OCI-M1 (cell line): ENCODE results near the gene EIF2D.
"Not testable (repeated sequence)": the region's sequence is repeated elsewhere in the genome, so short reads cannot be mapped to it uniquely, and the experiment has no call there.

Source experiments
- DNase-seq: peaks from one replicate; lab custom pipeline; 2025; lab: John Stamatoyannopoulos, UW

The EIF2D gene

DNA sequence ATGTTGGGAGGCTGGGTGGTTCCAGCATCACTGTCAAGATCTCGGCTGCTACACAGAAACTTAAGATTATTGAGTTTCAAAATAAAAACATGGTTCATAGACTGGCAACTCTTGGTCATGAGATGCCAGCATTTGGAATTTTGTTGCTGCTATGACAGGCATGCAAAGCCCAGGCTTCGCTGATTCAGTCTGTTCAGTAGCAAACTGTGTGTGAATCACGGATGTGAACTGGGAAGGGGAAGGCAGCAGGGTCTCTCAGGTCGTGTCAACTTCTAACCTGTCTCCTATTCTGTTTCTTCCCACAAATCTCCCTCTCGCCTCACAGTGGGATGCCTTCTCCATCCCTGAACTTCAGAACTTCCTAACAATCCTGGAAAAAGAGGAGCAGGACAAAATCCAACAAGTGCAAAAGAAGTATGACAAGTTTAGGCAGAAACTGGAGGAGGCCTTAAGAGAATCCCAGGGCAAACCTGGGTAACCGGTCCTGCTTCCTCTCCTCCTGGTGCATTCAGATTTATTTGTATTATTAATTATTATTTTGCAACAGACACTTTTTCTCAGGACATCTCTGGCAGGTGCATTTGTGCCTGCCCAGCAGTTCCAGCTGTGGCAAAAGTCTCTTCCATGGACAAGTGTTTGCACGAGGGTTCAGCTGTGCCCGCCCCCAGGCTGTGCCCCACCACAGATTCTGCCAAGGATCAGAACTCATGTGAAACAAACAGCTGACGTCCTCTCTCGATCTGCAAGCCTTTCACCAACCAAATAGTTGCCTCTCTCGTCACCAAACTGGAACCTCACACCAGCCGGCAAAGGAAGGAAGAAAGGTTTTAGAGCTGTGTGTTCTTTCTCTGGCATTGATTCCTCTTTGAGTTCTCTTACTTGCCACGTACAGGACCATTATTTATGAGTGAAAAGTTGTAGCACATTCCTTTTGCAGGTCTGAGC, 25.5 kb downstream of the EIF2D start:
- DNase-seq: no peak

DNA sequence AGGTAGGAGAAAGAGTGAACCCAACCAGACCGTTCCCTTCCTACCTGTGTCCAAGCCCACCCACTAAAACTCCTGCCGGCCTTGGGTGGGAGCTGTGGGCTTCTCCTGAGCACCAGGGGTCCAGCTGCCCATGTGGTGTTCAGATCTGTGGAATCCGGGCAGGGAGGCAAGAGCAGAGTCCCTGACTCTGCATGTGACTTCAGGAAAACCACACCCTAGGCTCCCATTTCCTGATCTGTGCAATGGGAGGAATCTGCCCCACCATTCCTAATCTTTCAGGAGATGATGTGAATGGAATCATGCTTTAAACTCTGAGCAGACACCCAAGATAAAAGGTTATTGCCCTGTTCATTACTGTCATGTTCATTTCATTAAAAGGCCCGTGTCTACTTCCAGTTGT, 27.6 kb downstream of the EIF2D start:
- DNase-seq: no peak

DNA sequence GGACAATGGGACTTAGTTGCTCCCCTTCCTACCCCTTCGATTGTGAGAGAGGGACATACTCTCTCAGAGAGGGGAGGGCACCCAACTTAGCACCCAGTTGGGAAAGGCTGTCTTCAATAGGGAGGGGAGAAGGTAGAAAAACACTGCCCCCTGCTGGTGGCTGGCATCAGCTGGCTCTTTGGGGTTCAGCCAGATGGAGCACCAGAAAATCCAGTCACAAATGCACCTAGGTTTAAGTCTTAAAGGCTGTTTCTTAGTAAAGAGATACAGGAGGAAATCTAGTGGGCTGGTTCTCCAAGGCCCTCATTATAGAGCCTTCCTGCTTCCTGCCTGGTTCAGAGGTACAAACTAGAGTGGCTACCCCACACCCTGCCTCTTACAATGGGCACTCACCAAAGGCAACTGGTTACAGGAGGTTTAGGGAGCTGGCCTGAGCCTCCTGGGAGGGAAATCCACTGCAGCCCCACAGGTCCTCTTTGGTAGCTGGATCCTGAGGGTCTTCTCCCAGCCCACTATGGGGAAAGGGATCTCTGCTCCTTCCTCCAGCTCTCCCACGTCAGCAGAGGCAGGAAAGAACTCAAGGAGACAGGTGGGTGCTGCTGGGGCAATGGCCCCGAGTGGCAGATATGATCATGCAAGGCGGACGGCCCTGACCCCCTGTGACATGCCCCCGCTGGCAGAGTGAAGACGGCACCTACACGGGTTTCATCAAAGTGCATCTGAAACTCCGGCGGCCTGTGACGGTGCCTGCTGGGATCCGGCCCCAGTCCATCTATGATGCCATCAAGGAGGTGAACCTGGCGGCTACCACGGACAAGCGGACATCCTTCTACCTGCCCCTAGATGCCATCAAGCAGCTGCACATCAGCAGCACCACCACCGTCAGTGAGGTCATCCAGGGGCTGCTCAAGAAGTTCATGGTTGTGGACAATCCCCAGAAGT, 28.3 kb downstream of the EIF2D start:
- DNase-seq: peak; percentile 85

DNA sequence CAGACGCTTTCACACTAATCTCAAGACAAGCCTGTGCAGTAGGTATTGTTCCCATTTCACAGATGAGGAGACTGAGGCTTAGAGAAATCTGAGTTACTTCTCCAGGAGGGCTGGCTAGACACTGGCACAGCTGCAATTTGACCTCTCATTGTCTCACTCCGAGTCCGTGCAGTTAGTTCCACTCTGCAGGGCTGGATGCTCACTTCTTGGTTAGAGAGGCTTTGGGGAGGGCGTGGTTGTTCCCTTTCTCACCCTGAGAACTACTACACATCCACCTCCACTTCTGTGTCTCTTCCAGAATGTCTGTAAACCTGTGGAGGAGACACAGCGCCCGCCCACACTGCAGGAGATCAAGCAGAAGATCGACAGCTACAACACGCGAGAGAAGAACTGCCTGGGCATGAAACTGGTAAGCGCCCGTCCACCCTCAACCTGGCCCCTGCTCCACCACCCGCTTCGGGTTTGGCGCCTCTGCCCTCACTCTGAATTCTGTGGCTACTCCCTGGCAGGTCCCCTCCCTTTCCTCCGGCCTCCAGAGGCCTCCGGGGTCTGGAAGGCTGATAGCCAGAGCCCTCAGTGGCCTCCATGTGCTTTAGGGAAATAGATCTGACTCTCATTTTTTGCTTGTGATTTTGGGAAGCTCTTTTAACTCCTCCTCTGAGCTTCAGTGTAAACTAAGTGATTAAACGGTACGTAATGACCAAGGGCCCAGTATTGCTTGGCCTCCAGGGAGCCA, 29.1 kb downstream of the EIF2D start:
- DNase-seq: no peak

DNA sequence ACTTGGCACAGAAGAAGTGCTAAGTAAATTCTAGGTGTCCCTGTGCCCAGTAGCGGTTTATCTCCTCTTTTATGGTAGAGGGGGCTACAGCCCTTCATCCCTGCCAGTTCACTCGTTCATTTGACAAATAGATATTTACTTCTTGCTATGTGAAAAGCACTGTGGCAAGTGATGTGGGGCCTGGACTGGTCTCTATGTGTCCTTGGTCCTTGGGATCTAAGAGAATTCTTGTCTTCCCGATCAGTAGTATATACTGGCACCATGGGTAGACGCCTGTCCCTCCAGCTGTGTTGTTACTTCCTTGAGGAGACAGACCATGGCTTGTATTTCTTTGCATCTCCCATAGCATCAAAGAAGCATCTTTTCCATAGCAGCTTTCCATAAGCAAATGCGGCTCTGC, 29.7 kb downstream of the EIF2D start:
- DNase-seq: no peak

DNA sequence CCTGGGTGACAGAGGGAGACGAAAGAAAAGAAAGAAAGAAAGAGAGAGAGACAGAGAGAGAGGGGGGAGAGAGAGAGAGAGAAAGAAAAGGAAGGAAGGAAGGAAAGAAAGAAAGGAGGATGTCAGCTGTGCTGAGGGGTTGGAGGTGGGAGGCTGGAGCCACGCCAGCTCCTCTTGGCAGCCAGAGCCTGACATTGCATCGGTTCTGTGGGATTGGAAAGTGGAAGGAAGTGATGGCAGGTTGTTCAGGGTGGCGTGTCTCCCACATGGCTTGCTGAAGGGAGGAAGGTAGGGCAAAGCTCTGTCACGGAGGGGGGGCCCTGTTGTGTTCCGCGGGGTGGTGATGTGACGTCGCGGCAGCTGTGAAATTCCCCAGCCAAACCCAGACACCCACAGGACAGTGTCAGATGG, 30.7 kb downstream of the EIF2D start:
- DNase-seq: no peak

DNA sequence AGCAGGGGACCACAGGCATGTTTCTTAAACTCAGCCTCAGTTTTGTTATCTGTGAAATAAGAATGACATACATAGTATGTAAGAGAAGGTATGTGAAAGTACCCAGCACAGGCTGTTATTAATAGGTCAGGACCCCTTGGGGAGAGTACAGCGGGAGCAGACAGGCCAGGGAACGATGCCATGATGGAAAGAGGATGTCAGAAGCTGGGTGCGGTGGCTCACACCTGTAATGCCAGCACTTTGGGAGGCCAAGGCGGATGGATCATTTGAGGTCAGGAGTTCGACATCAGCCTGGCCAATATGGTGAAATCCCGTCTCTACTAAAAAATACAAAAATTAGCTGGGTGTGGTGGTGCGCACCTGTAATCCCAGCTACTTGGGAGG, 31.2 kb downstream of the EIF2D start:
- DNase-seq: not testable (repeated sequence)

DNA sequence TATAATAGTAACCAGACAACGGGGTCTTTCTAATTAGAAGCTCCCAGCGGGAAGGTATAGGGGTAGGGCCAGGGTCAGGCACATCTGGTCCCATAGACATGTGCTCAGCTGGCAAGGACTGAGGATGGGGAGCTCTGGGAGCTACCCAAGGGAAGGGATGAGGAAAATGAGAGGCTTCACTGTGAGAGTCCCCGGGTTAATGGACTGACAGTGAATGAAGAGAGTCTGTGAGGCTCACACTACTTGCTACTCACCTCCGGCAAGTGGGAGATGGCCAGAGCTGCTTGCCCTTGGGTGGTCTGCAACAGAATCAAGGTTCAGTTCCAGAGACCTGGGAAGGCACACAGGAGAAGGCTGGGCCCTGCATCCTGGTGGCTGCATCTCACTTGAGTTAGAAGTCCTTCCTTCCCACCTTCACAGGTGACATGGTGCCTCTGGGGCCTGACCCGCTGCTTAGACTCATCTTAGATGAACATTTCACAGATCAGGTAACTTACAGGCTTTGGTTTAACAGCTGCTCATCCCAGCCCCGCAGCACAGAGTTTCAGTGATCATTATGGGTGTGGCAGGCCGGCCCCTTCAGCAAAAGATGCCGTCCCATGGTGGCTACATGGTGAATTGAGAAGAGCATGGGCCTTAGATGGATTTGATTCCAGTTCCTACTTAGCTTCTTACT, 31.7 kb downstream of the EIF2D start:
- no peak for DNase-seq

DNA sequence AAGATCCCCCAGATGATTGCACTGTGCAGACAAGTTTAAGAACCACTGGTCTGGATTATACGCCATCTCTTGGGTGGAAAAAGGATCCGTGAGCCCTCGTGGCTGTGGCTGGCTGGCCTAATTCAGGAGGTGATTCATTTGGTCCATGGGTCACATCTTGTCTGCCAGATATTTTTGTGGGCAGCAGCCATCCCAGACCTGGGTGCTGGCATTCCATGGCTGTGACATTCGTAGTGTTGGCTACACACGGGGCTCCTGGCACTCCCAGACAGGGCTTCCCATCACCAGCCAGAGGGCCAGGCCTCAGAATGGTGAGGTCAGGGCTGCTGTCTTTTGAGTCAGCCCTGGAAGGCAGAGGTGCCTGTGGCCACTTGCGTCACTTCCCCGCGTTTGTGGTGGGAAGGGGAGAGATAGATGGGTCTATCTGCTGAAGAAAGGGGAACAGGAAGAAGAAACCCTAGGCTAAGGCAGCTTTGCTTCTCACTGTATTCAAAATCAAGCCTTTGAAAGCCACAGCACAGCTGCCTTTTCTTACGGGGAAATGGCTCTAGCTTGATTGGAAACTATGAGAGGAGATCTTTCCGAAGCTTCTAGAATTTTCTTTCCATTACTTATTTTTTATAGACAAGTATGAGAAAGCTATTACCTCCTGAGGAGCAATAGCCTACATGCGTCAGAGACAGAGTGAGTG, 32.4 kb downstream of the EIF2D start:
- peak; percentile 98 for DNase-seq

DNA sequence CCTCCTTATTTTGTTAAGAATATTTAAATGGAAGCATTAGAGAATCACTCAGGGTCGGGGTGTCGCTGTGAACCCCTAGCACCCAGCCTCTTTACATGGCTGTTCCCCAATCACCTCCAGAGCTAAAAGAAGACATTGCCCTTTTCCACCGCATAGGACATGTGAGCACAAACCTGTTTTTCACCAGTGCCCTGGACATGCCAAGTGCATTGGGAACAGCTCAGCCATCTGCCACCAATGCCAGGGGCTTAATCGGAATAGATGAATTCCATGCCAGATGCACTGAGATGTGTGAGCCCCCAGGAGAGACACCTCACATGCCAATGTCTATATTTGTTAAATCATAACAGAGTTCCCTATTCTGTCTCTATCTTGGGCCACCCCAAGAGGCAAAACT, 33.3 kb downstream of the EIF2D start:
- no peak for DNase-seq

DNA sequence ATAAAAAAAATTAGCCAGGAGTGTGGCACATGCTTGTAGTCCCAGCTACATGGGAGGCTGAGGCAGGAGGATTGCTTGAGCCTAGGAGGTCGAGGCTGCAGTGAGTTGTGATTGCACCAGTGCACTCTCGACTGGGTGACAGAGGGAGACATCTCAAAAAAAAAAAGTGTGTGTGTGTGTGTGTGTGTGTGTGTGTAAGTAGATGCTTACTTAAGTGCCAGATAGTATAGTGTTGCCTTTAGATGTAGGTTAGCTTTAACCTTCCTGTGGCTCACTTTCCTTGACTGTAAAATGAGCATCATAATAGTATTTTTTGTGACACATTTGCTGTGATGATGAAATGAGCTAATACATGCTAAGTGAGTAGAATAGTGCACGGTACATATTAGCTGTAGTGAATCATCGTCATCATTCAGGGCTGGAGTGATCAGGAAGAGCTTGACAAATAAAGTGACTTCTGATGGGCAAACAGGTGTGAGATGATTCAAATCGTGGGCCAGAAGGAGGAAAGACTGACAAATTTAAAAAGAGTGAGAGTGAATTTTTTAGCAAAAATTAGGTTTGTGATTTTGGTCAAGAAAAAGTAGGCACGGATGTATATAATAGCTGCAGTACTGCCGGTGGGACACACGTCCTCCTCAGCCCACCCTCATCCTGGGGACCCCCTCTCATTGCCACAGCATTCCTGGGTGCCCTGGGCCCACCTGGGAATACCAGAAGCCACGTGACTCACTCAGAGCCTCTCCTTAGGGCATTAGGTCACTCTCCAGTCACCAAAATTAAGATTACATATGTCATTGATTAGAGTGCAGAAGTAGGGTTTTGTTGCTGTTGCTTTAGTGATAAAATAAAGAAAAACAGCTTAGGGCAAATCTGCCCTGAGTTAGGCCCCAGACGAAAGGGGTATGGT, 33.9 kb downstream of the EIF2D start:
- DNase-seq: no peak

DNA sequence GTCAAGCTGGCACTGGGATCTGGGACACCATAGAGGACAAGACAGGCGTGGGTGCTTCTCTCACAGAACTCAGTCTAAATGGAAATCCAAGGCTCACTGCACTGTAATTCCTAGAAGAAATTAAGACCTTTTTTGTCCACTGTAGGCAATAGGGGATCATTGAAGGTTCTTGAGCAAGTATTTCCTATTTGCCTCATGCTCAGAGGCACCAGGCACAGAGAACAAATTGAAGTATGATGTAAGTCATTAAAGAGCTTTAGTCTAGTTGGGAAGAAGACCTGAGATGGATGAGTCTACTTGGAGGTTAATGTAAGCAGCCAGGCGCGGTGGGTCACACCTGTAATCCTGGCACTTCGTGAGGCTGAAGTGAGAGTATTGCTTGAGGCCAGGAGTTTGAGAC, 34.6 kb downstream of the EIF2D start:
- no peak for DNase-seq

DNA sequence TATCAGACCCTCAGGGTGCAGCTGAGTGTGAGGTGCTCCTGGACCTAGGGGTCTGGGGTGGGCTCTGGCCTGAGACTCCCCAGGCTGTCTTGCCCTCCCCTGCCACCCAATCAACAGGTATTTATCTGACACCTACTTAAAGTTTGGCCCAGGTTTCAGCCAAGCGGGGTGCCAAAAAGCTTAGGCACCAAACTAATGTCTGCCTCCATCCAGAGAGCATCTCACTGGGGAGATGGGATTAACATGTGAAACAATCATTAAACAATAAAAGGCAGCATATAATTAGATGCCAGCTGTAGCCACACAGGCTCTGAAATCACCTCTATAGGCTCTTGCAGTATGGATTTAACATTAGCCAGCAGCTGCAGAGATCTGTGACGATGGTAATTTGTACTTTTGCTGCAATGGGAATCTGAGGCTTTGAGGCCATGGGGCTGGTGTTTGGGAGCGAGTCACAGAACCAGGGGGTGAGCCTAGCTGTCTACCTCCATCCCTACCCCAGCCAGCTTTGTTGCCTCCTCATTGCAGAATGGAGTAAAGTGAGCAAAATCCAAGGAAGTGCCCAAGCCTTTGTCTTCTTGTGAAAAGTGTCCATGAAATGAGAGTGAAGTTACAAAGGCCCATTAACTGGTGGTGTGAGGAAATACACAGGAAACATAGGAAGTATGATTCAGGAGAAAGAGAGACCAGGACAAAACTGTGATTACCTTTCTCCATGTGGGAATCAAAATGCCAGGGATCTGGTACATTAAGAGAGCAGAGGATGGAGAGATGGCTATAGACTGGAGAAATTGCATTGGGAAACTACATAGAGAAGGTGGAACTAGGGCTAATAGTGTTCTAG, 36.1 kb downstream of the EIF2D start:
- no peak for DNase-seq

DNA sequence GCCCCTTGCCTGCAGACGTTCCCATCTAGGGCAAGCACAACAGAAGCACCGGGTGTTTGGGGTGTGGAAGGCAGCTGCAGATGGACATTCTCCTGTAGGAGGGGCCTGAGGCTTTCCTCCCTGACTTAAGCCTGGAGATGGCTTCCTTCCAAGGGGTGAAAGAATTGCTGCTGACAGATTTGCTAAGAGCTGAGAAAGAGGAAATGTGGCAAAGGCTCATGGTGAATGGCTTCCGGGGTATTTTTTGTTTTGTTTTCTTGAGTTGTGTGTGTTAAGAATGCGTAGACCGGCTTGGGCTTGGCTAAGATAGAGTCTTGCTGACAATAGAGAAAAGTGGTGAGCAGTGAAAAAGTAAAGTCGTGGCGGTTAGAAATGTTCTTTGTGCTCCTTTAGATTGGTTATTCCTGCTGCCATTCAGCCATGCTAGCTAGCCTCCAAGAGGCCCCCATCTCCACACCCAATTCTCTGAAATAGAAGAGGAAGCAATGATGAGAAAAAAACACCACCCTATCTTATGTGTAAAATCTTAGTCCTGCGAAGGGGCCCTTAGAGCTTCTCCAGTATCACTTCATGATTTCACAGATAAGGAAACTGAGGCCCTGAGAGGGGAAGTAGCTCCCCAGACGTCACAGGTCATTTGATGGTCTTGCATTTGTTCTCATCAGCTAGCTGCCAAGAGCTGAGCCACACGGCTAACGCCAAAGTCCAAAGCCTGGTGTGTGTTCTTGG, 36.9 kb downstream of the EIF2D start:
- peak; percentile 98 for DNase-seq

DNA sequence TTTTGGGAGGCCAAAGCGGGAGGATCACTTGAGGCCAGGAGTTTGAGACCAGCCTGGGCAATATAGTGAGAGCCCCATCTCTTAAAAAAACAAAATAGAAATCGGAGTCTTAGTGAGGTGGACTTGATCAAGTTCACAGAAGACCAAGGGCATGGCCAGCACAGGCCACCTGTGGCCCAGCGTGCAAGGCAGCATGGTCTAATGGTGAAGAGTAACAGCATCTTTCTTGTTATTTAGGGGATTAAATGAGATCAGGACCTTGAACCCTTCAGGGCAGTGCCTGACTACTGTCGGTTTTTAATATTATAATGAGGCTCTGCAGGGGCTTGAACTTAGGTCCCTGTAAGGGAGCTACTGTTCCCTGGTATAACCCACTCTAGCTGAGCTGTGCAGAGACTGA, 38.5 kb downstream of the EIF2D start:
- no peak for DNase-seq

DNA sequence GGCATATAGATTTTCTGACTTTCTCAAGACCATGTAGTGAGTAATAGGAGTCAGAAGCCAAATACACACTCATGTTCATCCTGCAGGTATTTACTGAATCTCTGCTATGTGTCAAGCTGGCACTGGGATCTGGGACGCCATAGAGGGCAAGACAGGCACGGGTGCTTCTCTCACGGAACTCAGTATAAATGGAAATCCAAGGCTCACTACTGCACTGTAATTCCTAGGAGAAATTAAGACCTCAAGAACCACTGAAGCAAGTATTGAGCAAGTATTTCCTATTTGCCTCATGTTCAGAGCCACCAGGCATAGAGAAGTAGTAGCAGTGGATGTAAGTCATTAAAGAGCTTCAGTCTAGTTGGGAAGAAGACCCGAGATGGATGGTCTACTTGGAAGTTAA, 38.9 kb downstream of the EIF2D start:
- DNase-seq: no peak

DNA sequence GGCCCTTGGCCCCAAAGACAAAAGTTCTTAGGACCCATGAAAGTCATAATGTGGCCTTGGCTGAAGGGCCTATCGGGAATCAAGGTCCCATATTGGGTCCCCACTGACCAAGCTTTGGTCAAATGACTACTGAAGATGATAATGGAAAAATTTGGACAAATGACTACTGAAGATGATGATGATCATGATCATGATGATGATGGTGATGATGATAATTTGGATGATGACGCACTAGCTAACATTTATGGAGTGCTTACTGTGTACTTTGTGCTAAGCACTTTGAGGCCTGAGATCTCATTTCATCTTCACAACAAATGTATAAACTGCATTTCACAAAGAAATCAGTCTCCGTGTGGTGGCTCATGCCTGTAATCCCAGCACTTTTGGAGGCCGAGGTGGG, 39.4 kb downstream of the EIF2D start:
- no peak for DNase-seq

DNA sequence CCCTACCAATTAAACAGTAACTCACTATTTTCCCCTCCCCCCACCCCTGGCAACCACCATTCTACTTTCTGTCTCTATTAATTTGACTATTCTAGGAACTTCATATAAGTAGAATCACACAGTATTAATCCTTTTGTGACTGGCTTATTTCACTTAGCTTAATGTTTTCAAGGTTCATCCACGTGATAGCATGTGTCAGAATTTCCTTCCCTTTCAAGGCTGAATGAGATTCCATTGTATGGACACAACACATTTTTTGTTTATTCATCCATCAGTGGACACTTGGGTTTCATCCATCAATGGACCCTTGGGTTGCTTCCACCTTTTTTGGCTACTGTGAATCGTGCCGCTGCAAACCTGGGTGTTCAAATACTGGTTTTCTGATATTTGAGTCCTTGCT, 41.7 kb downstream of the EIF2D start:
- DNase-seq: no peak
